Loucy (cell line): ENCODE data around the gene OR51B6.

Experiments used
- CTCF ChIP-seq: fragments of 200-600 bp; sonication (generic); conservative IDR thresholded peaks from 2 replicates; pipeline ENCODE4 v1.5.1; 2014; ENCODE audit warnings: mild to moderate bottlenecking, antibody characterized with exemption, low read length
- EZH2phosphoT487 ChIP-seq: fragments of 200-600 bp; IDR thresholded peaks from 2 replicates; pipeline ENCODE4 v1.6.1; 2018; ENCODE audit warnings: antibody characterized with exemption, mild to moderate bottlenecking, moderate library complexity, borderline replicate concordance

GRCh38 chr11:5345831-5346230 lies 5.5 kb upstream of the OR51B6 start:
- TF ChIP-seq CTCF (no peak), EZH2phosphoT487 (no peak)
